ENCODE results near the gene STAMBP. TPM values are rescaled to one million over a fixed set of nuclear protein-coding genes. Genes with fewer than 3 reads are reported as not detected.

STAMBP gene
- total RNA-seq, 5 donors from 2014 or later (not counting 1 experiment from before 2014, with no cell fraction given), result 21.6 to 32.5 (median 28.9) TPM

DNA sequence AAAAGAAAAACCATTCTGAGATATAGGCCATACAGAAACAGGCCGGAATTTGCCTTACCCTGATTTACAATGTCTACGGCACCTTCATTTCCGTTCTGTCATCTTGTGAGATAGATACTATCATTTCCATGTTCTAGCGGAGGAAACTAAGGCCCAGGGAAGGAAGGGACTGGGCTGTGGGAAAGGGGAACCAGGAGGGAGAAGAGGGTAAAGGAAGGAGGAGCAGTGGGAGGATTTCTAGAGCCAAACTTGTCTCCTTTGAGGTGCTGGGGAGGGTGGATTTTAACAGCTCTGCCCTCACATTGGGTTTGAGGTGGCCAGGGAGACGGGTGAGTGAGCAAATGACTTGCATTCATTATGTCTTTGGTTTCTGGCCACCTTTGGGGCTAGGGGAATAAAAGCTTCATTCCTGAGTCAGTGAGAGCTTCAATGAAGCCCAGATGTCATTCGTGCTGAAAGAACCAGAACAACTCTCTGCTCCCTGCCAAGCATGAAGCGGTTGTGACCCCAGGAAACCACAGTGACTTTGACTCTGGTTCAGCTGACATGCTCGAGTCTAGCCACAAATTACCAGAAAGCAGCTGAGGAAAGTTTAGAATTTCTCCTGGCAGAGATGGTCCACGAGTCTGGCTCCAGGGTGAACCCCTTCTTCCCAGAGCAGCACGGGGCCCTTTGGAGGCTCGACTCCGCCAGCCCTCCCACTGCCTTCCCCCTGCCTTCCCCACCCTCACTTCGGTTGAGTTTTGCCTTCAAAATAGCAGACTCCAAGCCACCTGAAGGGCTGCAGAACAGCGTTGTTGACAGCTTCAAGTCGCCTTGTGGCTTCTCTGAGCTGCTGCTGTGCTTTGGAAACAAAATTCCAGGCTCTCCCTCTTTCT lies 67.8 kb downstream of the STAMBP start:
- H3K4me3 Mint-ChIP-seq, result peak overlapping the region in 2 of 3 donors; percentile 25 to 45
- ChIA-PET POLR2A (interaction anchor here in 1 of 2 donors (0.5 to 0.6 kb wide), 2 partner anchors 64 to 75 kb away, joined by 3 read pairs; no protein-coding TSS in a partner anchor), CTCF (interaction anchor here (0.6 to 1.0 kb wide), 3 partner anchors 11 to 186 kb away, joined by 3 to 5 read pairs (median 3); no protein-coding TSS in a partner anchor)

DNA sequence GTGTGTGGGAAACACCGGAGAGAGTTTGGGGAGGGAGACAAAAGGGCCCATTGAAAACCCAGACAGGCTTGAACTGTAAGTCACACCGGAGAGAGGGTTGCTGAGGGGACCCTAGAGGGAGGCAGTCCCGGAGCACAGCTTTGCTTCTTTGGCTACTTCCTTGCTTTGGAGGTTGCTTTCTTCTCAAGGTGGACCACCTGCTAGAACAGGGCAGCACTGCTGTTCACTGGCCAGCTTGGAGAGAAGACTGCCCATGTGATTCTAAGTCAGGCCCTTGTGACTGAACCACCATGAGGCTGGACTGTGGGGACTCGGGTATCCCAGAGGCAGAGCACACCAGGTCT lies 68.5 kb downstream of the STAMBP start:
- H3K36me3 ChIP-seq (ENCODE audit: control insufficient read depth in 2 of 2, extremely low read depth in 1 of 2, insufficient read depth in 1 of 2, low read length in 1 of 2), result no peaks in the 10 kb centered on the region
- no peak for DNase-seq
- Mint-ChIP-seq H3K4me3 (peak overlapping the region in 1 of 3 donors; percentile 45), H3K36me3 (no peaks in the 10 kb centered on the region), H3K27ac (peak overlapping the region; percentile 87 to 89), H3K9me3 (no peaks in the 10 kb centered on the region), H3K4me1 (peaks cover 21 to 54% (median 23%) of the 10 kb centered on the region in 3 donors), H3K27me3 (no peaks in the 10 kb centered on the region)
- ChIA-PET CTCF (interaction anchor here (0.6 to 1.0 kb wide), 2 partner anchors 11 to 187 kb away, joined by 3 read pairs; no protein-coding TSS in a partner anchor), POLR2A (interaction anchor here in 1 of 2 donors (0.6 kb wide), 1 partner anchor 74 kb away, joined by 3 read pairs; no protein-coding TSS in a partner anchor)
- H3K27me3 ChIP-seq (replicated peaks in 1 of 2; ENCODE audit: control insufficient read depth in 2 of 2, extremely low read depth in 1 of 2, insufficient read depth in 2 of 2, low read length in 1 of 2), result no peaks in the 10 kb centered on the region
- H3K27ac ChIP-seq (ENCODE audit: low read length), result peak overlapping the region; percentile 63
- 66% methylated on average over 2 of the region's 4 CpGs for WGBS (ENCODE audit: insufficient coverage)
- peak in 2 of 4 experiments; percentile 9 to 25 for ATAC-seq (replicated peaks in 1 of 4)
- H3K4me3 ChIP-seq (ENCODE audit: control insufficient read depth in 1 of 2, extremely low read depth in 1 of 2, low read length in 1 of 2), result no peak overlapping the region
- H3K9me3 ChIP-seq, result no peaks in the 10 kb centered on the region
- H3K4me1 ChIP-seq (ENCODE audit: control insufficient read depth in 1 of 2, extremely low read depth in 1 of 2, insufficient read depth in 2 of 2, low read length in 2 of 2), result peaks cover 6 to 23% of the 10 kb centered on the region in 2 experiments

More for the DNA sequence above, 67.8 kb downstream of the STAMBP start:
- Mint-ChIP-seq H3K9me3 (no peaks in the 10 kb centered on the region), H3K27me3 (no peaks in the 10 kb centered on the region), H3K27ac (peak overlapping the region; percentile 87 to 89), H3K36me3 (no peaks in the 10 kb centered on the region), H3K4me1 (peaks cover 21 to 48% (median 23%) of the 10 kb centered on the region in 3 donors)
- DNase-seq, result peak in 26 of 35 experiments; percentile 8 to 58 (median 24)
- Histone ChIP-seq H3K27me3 (replicated peaks in 1 of 2; ENCODE audit: control insufficient read depth in 2 of 2, extremely low read depth in 1 of 2, insufficient read depth in 2 of 2, low read length in 1 of 2) (no peaks in the 10 kb centered on the region), H3K9me3 (no peaks in the 10 kb centered on the region), H3K4me3 (ENCODE audit: control insufficient read depth in 1 of 2, extremely low read depth in 1 of 2, low read length in 1 of 2) (no peak overlapping the region), H3K4me1 (ENCODE audit: control insufficient read depth in 1 of 2, extremely low read depth in 1 of 2, insufficient read depth in 2 of 2, low read length in 2 of 2) (peaks cover 6 to 23% of the 10 kb centered on the region in 2 experiments), H3K27ac (ENCODE audit: low read length) (peak overlapping the region; percentile 63), H3K36me3 (ENCODE audit: control insufficient read depth in 2 of 2, extremely low read depth in 1 of 2, insufficient read depth in 1 of 2, low read length in 1 of 2) (no peaks in the 10 kb centered on the region)
- 34% methylated on average over 13 of the region's 15 CpGs for WGBS (ENCODE audit: insufficient coverage)
- ATAC-seq (replicated peaks in 1 of 4), result peak; percentile 81 to 91 (median 86)

DNA sequence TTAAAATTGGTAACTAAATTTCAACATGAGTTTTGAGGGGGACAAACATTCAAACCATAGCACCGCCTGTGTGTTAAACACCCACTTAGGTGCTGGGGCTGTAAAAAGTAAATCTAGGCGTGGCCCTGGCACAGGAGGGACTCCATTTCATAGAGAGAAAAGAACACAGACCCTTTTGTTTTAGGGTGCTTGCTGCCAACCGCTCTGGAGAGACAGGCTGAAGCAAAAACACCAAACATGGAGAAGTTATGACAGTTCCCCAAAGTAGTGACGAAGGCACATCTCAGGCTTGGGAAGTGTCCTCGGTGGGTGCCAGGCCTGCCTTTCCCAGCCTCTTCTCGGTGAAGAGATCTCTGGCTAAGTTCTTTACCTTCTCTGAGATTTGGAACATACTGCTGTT lies 69.2 kb downstream of the STAMBP start:
- CTCF ChIA-PET, result no interaction called here
- WGBS (ENCODE audit: insufficient coverage), result 73% methylated on average over 4 of the region's 6 CpGs
- peaks cover 6 to 23% of the 10 kb centered on the region in 2 experiments for H3K4me1 ChIP-seq (ENCODE audit: control insufficient read depth in 1 of 2, extremely low read depth in 1 of 2, insufficient read depth in 2 of 2, low read length in 2 of 2)
- H3K27ac Mint-ChIP-seq, result peak overlapping the region in 1 of 2 donors; percentile 4
- no peak for ATAC-seq (replicated peaks in 1 of 4)
- H3K4me3 Mint-ChIP-seq, result no peak overlapping the region
- H3K9me3 Mint-ChIP-seq, result no peaks in the 10 kb centered on the region
- POLR2A ChIA-PET, result interaction anchor here in 1 of 2 donors (0.6 kb wide), 1 partner anchor 17 kb away, joined by 5 read pairs; no protein-coding TSS in a partner anchor
- no peak overlapping the region for H3K27ac ChIP-seq (ENCODE audit: low read length)
- H3K27me3 Mint-ChIP-seq, result no peaks in the 10 kb centered on the region
- H3K9me3 ChIP-seq, result no peaks in the 10 kb centered on the region
- H3K4me3 ChIP-seq (ENCODE audit: control insufficient read depth in 1 of 2, extremely low read depth in 1 of 2, low read length in 1 of 2), result no peak overlapping the region
- H3K4me1 Mint-ChIP-seq, result peaks cover 21 to 56% (median 23%) of the 10 kb centered on the region in 3 donors
- H3K27me3 ChIP-seq (replicated peaks in 1 of 2; ENCODE audit: control insufficient read depth in 2 of 2, extremely low read depth in 1 of 2, insufficient read depth in 2 of 2, low read length in 1 of 2), result no peaks in the 10 kb centered on the region
- H3K36me3 Mint-ChIP-seq, result no peaks in the 10 kb centered on the region
- DNase-seq, result no peak
- H3K36me3 ChIP-seq (ENCODE audit: control insufficient read depth in 2 of 2, extremely low read depth in 1 of 2, insufficient read depth in 1 of 2, low read length in 1 of 2), result no peaks in the 10 kb centered on the region

DNA sequence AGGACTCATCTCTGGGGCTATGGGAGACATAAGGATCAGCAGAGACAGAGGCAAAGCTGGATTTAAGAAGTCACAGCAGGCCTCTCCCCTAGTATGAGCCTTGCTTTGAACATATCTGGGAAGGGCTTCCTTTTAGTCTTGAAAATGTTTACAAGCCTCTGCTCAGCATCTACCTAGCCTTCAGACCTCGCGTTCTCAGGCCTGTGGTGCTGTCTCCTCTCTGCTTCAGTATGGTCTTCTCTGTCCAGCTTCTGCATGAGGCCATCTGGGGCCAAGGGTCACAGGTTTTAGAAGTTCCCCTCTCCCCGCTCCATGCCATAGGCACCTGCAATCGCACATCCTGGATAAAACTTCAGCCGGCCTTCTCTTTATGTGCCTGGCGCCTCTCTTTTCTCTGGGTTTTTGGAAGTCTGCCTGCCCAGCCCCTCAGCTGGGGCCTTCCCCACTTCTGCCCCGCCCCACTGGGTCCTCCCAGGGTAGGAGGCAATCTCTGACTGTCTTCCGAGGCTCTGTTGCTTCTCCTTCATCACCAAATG lies 71.1 kb downstream of the STAMBP start:
- Histone ChIP-seq H3K36me3 (ENCODE audit: control insufficient read depth in 2 of 2, extremely low read depth in 1 of 2, insufficient read depth in 1 of 2, low read length in 1 of 2) (no peaks in the 10 kb centered on the region), H3K9me3 (no peaks in the 10 kb centered on the region), H3K27me3 (replicated peaks in 1 of 2; ENCODE audit: control insufficient read depth in 2 of 2, extremely low read depth in 1 of 2, insufficient read depth in 2 of 2, low read length in 1 of 2) (no peaks in the 10 kb centered on the region), H3K4me3 (ENCODE audit: control insufficient read depth in 1 of 2, extremely low read depth in 1 of 2, low read length in 1 of 2) (no peak overlapping the region), H3K4me1 (ENCODE audit: control insufficient read depth in 1 of 2, extremely low read depth in 1 of 2, insufficient read depth in 2 of 2, low read length in 2 of 2) (peaks cover 6 to 19% of the 10 kb centered on the region in 2 experiments), H3K27ac (ENCODE audit: low read length) (no peak overlapping the region)
- Mint-ChIP-seq H3K27me3 (no peaks in the 10 kb centered on the region), H3K36me3 (no peaks in the 10 kb centered on the region), H3K4me3 (no peak overlapping the region), H3K4me1 (peaks cover 21 to 40% (median 23%) of the 10 kb centered on the region in 3 donors), H3K27ac (no peak overlapping the region), H3K9me3 (no peaks in the 10 kb centered on the region)
- DNase-seq (no peak), ATAC-seq (replicated peaks in 1 of 4) (no peak)
- ChIA-PET CTCF (no interaction called here), POLR2A (no interaction called here)
- 93% methylated on average over 6 of the region's 8 CpGs for WGBS (ENCODE audit: insufficient coverage)

DNA sequence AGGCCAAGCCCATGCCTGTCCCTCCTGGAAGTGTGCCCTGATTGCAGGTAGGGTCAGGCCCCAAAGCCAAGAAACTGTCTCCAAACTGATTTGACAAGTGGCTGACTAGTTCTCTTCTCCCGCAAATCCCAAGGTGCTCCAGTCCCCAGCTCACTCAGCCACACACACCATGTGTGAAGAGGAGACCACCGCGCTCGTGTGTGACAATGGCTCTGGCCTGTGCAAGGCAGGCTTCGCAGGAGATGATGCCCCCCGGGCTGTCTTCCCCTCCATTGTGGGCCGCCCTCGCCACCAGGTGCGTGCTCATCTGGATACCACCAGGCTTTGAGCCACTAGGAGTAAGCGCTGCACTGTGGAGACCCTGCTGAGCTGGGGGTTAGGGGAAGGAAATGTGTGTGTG lies 72.4 kb downstream of the STAMBP start:
- Mint-ChIP-seq H3K27ac (no peak overlapping the region), H3K36me3 (no peaks in the 10 kb centered on the region), H3K4me3 (no peak overlapping the region), H3K4me1 (peaks cover 15 to 29% (median 16%) of the 10 kb centered on the region in 3 donors), H3K9me3 (no peaks in the 10 kb centered on the region), H3K27me3 (no peaks in the 10 kb centered on the region)
- ChIA-PET CTCF (no interaction called here), POLR2A (no interaction called here)
- Histone ChIP-seq H3K9me3 (no peaks in the 10 kb centered on the region), H3K4me3 (ENCODE audit: control insufficient read depth in 1 of 2, extremely low read depth in 1 of 2, low read length in 1 of 2) (no peak overlapping the region), H3K27me3 (replicated peaks in 1 of 2; ENCODE audit: control insufficient read depth in 2 of 2, extremely low read depth in 1 of 2, insufficient read depth in 2 of 2, low read length in 1 of 2) (no peaks in the 10 kb centered on the region), H3K27ac (ENCODE audit: low read length) (no peak overlapping the region), H3K4me1 (ENCODE audit: control insufficient read depth in 1 of 2, extremely low read depth in 1 of 2, insufficient read depth in 2 of 2, low read length in 2 of 2) (peaks cover 6 to 15% of the 10 kb centered on the region in 2 experiments), H3K36me3 (ENCODE audit: control insufficient read depth in 2 of 2, extremely low read depth in 1 of 2, insufficient read depth in 1 of 2, low read length in 1 of 2) (no peaks in the 10 kb centered on the region)
- DNase-seq (no peak), ATAC-seq (replicated peaks in 1 of 4) (no peak)
- WGBS (ENCODE audit: insufficient coverage), result 91% methylated on average over 9 of the region's 10 CpGs

DNA sequence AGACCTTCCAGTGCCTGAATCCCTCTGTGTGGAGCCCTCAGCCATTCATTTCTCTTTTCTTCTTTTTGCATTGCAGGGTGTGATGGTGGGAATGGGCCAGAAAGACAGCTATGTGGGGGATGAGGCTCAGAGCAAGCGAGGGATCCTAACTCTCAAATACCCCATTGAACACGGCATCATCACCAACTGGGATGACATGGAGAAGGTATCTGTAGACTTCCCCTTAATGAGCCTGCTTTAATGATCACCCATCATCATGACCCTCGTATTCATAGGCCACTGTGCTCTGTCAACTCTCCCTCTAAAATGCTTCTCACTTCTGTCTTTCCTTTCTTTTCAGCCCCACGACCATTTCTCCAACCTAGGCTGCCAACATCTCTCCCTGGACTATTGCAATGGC lies 73.5 kb downstream of the STAMBP start:
- Mint-ChIP-seq H3K4me1 (peaks cover 4 to 17% (median 5%) of the 10 kb centered on the region in 3 donors), H3K27me3 (no peaks in the 10 kb centered on the region), H3K36me3 (no peaks in the 10 kb centered on the region), H3K27ac (no peak overlapping the region), H3K9me3 (no peaks in the 10 kb centered on the region), H3K4me3 (no peak overlapping the region)
- Histone ChIP-seq H3K36me3 (ENCODE audit: control insufficient read depth in 2 of 2, extremely low read depth in 1 of 2, insufficient read depth in 1 of 2, low read length in 1 of 2) (no peaks in the 10 kb centered on the region), H3K9me3 (no peaks in the 10 kb centered on the region), H3K4me3 (ENCODE audit: control insufficient read depth in 1 of 2, extremely low read depth in 1 of 2, low read length in 1 of 2) (no peak overlapping the region), H3K27me3 (replicated peaks in 1 of 2; ENCODE audit: control insufficient read depth in 2 of 2, extremely low read depth in 1 of 2, insufficient read depth in 2 of 2, low read length in 1 of 2) (no peaks in the 10 kb centered on the region), H3K27ac (ENCODE audit: low read length) (no peak overlapping the region), H3K4me1 (ENCODE audit: control insufficient read depth in 1 of 2, extremely low read depth in 1 of 2, insufficient read depth in 2 of 2, low read length in 2 of 2) (peaks cover 0 to 4% of the 10 kb centered on the region in 2 experiments)
- ATAC-seq (replicated peaks in 1 of 4), result no peak
- no peak for DNase-seq
- CTCF ChIA-PET, result interaction anchor here in 1 of 2 donors (0.5 kb wide), 1 partner anchor 19 kb away, joined by 3 read pairs; no protein-coding TSS in a partner anchor
- WGBS (ENCODE audit: insufficient coverage), result 57% methylated on average over 2 of the region's 4 CpGs
- POLR2A ChIA-PET, result no interaction called here

All from T-cell (primary cell).